NCI-H146 treated with DMSO at 0.1 percent for 48 hours (cell line): ENCODE data around the gene MBP.
"Not testable (repeated sequence)": the region's sequence is repeated elsewhere in the genome, so short reads cannot be mapped to it uniquely, and the experiment has no call there.

Experiments
- DNase-seq: peaks from one replicate; lab custom pipeline; 2025; ENCODE audit not compliant: unreplicated experiment; lab: John Stamatoyannopoulos, UW

Gene MBP

DNA sequence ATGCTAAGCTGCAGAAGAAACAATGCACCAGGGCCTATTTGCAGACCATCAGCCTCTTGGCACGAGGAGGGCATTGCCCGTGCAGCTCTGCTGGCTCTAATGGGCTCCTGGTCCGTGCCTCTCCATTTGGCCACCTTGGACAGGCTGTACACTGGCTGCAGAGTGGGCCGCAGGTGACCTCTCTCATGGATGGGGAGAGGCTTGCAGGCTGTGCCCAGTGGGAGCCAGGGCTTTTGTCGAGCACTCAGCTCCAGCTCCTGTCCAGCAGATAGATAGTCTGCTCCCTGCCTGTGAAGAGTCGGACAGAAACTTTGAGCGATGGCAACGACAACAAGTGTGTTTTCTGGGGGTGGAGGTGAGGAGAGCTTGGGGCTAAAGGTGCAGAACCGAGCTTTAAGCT, 100.9 kb downstream of the MBP start:
- DNase-seq = no peak

DNA sequence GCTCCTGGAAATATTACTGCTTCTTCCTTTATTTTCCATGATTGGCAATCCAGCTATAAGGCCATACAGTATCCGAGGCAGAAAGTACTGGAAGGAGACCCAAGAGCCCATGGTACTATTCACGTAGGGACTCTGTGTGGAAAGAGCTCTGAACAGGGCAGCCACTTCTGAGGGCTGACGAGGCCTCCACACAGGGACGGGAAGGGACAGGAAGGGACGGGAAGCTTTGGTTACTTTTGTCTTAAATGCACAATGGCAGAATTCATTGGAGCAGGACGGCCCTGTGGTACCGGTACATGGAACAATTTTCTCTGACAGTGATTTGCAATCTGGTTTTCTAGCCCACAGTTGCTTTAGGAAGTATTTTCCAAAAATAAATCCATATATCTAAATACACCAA, 102.4 kb downstream of the MBP start:
- no peak for DNase-seq

- no peak for DNase-seq
Observed at GRCh38 chr18:77025831-77026363, 106.7 kb downstream of the MBP start.

DNA sequence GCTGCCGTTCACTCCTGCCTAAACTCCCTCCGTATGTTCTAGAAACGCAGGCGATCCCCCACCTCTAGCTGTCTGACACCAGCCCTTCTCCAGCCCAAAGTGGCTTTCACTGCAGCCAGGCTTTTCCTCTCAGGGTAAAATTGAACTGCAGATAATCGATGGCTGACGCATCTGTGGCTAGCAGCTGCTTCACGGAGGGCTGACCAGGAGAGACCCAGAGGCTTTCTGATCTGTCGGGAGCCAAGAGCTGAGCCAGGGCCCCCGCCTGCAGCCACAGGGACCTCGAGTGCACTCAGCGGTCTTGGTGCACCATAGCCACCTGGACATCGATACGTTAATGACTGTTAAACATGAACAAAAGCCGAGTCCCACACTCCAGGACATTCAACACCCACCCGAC, 107.5 kb downstream of the MBP start:
- DNase-seq = no peak

- no peak for DNase-seq
Observed at GRCh38 chr18:77024476-77024875, 108.1 kb downstream of the MBP start.

DNA sequence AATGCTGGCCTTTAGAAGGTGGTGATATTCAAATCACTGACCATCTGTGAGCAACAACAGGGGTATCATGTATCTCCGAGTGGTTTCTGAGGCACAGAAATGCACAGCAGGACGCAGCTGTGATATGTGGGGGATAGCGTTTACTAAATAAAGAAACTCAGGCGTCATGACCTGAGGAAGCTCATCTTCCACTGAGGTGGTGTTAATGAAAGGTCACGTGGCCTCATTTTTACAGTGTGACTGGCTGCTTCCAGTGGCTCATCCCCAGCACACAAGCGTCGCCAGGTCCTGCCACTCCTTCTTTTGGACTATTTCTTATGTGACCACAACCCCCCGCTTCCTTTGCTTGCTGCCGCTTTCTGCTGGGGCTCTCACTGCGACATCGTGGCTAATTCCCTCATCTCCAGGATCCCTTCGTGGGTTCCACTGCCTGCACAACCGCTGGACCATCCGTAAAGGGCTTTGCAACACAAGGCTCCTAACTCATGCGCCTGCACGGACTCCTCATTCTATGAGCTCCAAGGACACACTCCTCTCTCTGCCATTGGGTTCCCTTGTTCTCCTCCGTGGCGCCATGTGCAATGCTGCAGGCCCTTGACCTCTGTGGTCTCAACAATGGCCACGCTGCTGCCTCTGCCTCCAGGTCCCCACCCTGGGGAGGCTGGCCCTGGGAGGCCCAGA, 109.3 kb downstream of the MBP start:
- DNase-seq = peak; percentile 30

GRCh38 chr18:77022556-77022955, 110.0 kb downstream of the MBP start:
- DNase-seq = no peak

GRCh38 chr18:77022116-77022515, 110.5 kb downstream of the MBP start:
- DNase-seq = no peak

DNA sequence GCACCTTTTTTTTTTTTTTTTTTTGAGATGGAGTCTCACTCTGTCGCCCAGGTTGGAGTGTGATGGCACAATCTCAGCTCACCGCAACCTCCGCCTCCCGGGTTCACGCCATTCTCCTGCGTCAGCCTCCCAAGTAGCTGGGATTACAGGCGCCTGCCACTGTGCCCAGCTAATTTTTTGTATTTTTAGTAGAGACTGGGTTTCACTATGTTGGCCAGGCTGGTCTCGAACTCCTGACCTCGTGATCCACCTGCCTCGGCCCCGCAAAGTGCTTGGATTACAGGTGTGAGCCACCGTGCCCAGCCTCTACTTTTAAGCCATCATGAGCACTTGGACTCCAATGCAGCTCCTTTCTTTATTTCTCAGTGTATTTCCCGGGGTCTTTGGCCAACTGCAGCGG, 111.1 kb downstream of the MBP start:
- DNase-seq = not testable (repeated sequence)

DNA sequence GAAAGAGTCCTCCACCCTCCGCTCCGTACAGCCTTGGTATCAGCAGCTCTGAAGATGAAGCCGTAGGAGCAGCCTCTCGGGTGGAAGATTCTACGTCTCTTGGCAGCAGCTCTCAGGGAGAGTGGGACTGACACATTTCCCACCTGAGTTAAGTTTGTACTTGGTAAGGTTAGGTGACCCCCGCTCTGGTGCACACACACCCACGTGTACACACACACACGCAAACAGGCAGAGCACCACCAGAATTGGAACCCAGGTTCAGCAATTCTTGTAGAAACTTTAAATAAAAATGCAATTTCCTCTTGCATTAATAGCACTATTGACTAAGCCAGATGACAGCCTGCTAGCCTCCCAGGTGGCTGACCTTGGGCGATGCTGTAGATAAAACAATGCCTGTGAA, 111.5 kb downstream of the MBP start:
- no peak for DNase-seq

DNA sequence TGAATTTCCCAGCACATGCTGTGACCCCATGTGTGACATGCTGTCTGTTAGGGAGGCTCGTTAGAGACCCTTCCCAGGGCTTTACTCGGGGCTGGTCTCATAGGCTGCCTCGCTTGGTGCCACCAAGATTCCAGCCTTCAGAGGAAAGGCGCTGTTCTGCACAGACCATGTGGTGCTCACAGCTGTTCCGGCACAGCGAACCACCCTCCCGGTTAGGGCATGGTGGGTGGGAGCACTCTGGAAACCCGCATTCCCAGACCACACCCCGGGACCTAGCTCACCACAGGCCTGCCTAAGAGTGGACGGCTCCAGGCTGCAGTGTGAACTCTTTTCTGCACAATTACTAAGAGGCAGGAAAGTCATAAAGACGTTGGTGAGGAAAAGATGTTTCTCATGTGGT, 112.0 kb downstream of the MBP start:
- no peak for DNase-seq

GRCh38 chr18:77019641-77020040, 112.9 kb downstream of the MBP start:
- DNase-seq = no peak

DNA sequence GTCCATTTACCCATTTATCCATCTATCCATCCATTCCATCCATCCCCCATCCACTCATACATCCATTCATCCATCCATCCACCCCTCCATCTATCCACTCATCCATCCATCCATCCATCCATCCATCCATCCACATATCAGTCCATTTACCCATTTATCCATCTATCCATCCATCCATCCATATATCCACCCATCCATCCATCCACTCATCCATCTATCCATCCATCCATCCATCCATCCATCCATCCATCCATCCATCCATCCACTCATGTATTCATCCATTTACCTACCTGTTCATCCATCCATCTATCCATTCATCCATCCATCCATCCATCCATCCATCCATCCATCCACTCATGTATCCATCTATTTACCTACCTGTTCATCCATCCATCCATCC, 113.9 kb downstream of the MBP start:
- DNase-seq = not testable (repeated sequence)

GRCh38 chr18:77017355-77017754, 115.2 kb downstream of the MBP start:
- no peak for DNase-seq

DNA sequence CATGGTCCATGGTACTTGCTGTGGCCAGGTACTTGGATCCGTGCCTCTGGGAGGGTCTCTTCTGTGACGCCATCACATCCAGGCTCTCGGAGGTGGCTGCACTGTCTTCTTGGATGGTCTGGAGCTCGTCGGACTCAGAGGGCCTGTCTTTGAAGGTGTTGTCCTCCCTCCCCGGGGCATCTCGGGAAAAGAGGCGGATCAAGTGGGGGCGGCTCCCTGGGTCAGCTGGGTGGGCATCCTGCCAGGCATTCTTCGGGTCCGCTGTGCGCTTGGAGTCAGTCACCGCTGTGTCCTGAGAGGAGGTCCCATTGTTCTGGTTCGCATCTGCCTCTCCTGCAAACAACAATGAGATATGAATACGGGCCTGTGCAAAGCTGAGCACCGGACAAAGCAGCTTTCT, 115.6 kb downstream of the MBP start:
- no peak for DNase-seq

DNA sequence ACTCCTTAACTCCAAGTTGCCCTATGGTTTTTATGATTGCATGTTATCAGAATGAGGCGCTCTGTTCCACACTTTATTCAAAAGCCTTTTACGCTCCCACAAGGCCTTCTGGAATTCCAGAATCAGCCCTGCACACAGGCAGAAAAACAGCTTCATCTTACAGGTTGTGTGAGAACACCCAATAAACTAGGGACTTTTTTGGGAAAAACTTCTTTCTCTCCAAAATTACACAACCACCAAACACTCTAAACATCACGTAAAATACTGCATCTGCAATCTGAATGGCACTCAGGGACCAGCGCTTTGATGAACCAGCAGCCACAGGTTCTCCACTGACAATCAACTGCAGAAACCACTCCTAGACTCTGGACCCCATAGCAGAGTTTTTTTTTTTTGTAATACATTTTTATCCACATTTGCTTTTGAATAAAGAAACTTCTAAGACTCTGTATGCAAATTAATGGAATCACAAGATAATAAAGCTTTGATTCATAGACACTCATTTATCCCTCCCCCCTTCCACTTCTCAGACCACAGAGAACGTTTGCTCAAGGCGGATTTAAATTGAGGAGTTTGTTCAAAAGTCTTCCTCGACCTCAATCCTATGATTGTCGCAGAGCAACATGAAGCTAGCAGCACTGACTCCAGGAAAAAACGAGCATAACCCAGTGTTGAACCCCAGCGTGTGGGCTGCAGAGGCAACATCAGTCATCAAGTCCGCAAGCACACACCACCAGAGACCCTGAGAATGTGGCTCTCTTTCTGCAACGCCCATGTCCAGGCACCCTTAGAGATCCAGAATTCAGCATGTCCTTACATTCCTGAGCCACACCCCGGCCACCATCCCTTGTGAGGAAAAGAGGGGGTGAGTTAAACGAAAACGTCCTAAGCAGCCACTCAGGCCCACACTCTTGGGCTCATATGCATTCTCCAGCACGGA, 116.5 kb downstream of the MBP start:
- no peak for DNase-seq

DNA sequence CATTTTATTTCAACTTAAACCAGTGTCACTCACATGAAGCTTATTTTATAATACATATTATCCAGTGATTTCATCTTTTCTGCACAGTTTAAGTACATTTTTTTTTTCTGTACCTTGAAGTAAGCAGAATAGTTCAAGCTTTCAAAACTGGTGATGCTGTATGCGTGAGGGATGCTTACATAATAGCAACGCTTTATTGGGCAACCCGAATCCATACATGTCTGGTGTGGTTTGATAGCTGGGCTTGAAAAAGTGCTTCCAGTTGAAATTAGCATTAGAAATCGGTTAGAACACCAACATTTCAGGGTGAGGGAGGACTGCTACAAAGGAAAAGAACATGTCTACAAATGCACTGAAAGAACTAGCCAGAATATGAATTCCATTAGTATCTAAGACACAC, 117.4 kb downstream of the MBP start:
- no peak for DNase-seq

DNA sequence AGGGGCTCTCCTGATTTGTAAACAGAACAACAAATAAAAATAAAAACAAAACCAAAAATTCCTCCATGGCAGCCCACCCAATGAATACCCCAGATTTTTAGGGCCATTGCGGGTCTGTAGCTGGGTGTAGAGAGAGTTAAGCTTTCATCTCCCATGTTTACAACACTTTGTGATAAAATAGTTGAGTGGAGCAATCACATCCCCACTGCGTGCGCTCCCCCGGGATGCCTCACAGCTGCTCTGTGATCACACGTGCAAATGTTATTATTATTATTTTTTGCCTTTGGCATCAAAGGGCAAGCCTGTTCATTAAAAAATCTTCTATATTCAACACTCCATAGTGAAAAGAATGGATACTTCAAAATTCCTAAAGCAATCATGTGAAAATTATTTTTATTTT, 118.0 kb downstream of the MBP start:
- DNase-seq = no peak

GRCh38 chr18:77013811-77014521, 118.6 kb downstream of the MBP start:
- no peak for DNase-seq

GRCh38 chr18:77012806-77013541, 119.6 kb downstream of the MBP start:
- DNase-seq = no peak

DNA sequence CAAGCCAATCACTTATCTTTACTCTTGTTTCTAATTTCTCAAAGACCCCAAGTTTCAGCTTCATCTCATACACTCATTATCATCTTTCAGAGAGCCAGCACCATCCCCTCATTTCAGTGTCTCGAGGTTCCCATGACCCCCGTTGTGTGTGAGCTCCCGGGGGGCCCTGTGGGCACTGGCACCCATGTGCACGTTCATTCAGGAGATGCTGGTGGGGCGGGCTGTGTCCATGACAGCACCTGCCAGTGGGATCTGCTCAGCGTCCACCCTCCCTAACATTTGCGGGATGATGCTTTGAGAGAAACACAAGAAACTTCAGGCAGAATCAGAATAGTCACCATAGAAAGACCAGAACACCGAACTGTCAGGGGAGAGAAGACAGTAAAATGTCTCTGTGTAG, 120.5 kb downstream of the MBP start:
- no peak for DNase-seq
